B cell (primary cell): Measurements from ENCODE around the gene TMEM132D.

Source experiments
- CTCF ChIP-seq: fragments of 200-600 bp; IDR thresholded peaks from one replicate; pipeline ENCODE4 v1.8.0; 2022; ENCODE audit warnings: antibody characterized with exemption, mild to moderate bottlenecking
- EZH2 ChIP-seq: IDR thresholded peaks from 2 replicates; pipeline ENCODE4 v1.6.1; 2012; ENCODE audit warnings: borderline replicate concordance, low read depth, mild to moderate bottlenecking, moderate library complexity, low read length; ENCODE audit not compliant: insufficient read depth, poor library complexity, severe bottlenecking

GRCh38 chr12:129075460-129076208 is 828.2 kb downstream of the TMEM132D start:
- TF ChIP-seq CTCF: no peak
- no peak for TF ChIP-seq EZH2
